Erythroblast (primary cell): ENCODE data around the gene OR56A1.
"Not testable (repeated sequence)": the region's sequence is repeated elsewhere in the genome, so short reads cannot be mapped to it uniquely, and the experiment has no call there.

Source experiments
- DNase-seq, 2 experiments: peaks; one replicate each; lab custom pipeline; 2025; lab: John Stamatoyannopoulos, UW
- GATA1 ChIP-seq: IDR thresholded peaks from 2 replicates; pipeline ENCODE4 v1.6.1; 2011; ENCODE audit warnings: low read depth, mild to moderate bottlenecking, control low read depth, low read length, moderate library complexity
- POLR2A ChIP-seq: IDR thresholded peaks from 2 replicates; pipeline ENCODE4 v1.6.1; 2011; ENCODE audit warnings: mild to moderate bottlenecking, low read length

The OR56A1 gene

GRCh38 chr11:6030708-6031405, at the start of gene OR56A1:
OR56A1 (minus strand) TSS chr11:6030758; CDS start chr11:6027692, 3,066 bp downstream.
- no peak for DNase-seq
- TF ChIP-seq POLR2A (no peak), GATA1 (no peak)

GRCh38 chr11:6079463-6079862, 48.9 kb upstream of the OR56A1 start:
- TF ChIP-seq GATA1, result no peak
- TF ChIP-seq POLR2A, result no peak
- DNase-seq, result no peak

- no peak for DNase-seq
- TF ChIP-seq GATA1 (no peak), POLR2A (no peak)
Observed at GRCh38 chr11:6077723-6078122, 47.2 kb upstream of the OR56A1 start.

GRCh38 chr11:6076443-6076842, 45.9 kb upstream of the OR56A1 start:
- DNase-seq, result not testable (repeated sequence)

- no peak for TF ChIP-seq GATA1
- no peak for TF ChIP-seq POLR2A
- no peak for DNase-seq
Observed at GRCh38 chr11:6067502-6067901, 36.9 kb upstream of the OR56A1 start.

- DNase-seq, result no peak
- no peak for TF ChIP-seq GATA1
- TF ChIP-seq POLR2A, result no peak
Observed at GRCh38 chr11:6062691-6063358, 32.3 kb upstream of the OR56A1 start.

GRCh38 chr11:6061475-6061874, 30.9 kb upstream of the OR56A1 start:
- TF ChIP-seq GATA1 (no peak), POLR2A (no peak)
- no peak for DNase-seq

GRCh38 chr11:6057452-6057851, 26.9 kb upstream of the OR56A1 start:
- no peak for TF ChIP-seq POLR2A
- TF ChIP-seq GATA1, result no peak
- DNase-seq, result no peak

- no peak for DNase-seq
- TF ChIP-seq POLR2A, result no peak
- no peak for TF ChIP-seq GATA1
Observed at GRCh38 chr11:6055569-6055968, 25.0 kb upstream of the OR56A1 start.

- no peak for TF ChIP-seq POLR2A
- no peak for DNase-seq
Observed at GRCh38 chr11:6052374-6052773, 21.8 kb upstream of the OR56A1 start.

- TF ChIP-seq GATA1 (no peak), POLR2A (no peak)
Observed at GRCh38 chr11:6040874-6041273, 10.3 kb upstream of the OR56A1 start.

GRCh38 chr11:6027501-6027900, 3.1 kb downstream of the OR56A1 start:
- no peak for TF ChIP-seq GATA1
- DNase-seq, result no peak

More at GRCh38 chr11:6040874-6041273, 10.3 kb upstream of the OR56A1 start:
- DNase-seq, result no peak

GRCh38 chr11:6025056-6025455, 5.5 kb downstream of the OR56A1 start:
- TF ChIP-seq POLR2A, result no peak
- TF ChIP-seq GATA1, result no peak
- peak; percentile 16 to 34 for DNase-seq

GRCh38 chr11:6022956-6023355, 7.6 kb downstream of the OR56A1 start:
- peak; percentile 26 to 58 for DNase-seq
- no peak for TF ChIP-seq GATA1
- no peak for TF ChIP-seq POLR2A

GRCh38 chr11:6013042-6013441, 17.5 kb downstream of the OR56A1 start:
- TF ChIP-seq GATA1 (no peak), POLR2A (no peak)

More at GRCh38 chr11:6013042-6013441, 17.5 kb downstream of the OR56A1 start:
- DNase-seq, result no peak
